ENCODE data around the gene PRMT6. TPM values are rescaled to one million over a fixed set of nuclear protein-coding genes. Genes with fewer than 3 reads are reported as not detected.

Gene PRMT6
- polyA plus RNA-seq, 2 of the 4 experiments (the other 2 are of a cell fraction) = not detected

DNA sequence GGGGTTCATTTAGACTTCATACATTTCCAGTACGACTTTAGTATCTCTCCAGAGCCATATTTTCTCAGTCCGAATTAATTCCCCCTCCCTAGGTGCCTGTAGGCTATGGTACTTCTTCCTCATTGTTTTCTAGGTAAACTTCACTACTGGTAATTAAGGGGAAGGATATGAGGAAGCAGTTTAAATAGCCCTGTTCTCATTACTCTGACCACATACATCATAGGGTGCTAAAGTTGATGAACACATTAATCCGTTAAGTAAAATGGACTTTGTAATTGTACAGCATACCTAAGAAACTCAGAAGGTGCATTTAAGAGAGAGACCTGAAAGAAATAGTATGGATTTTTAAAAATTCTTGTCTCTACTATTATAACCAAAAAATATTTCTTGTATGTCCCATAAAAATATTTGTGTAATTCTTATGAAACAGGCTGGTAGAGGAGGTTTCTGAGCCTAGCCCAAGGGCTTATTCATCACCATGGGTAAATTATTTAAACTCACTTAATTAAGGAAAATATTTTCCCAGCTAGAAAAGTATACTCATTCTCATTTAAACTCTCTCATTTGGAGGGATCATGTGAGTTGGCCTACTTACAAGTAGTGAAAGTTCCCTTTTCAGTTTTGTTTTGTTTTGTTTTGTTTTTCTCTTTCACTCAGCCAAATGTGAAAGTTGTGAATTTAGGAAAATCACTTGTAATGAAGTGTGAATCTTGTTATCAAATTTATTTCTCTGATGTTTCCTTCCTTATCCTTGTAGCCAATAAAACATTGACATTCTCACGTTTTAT is 2.0 kb downstream of the PRMT6 start:
- 22% methylated on average over 4 of the region's 4 CpGs for WGBS (ENCODE audit: missing lambda C conversion rate)
- ChIA-PET POLR2A (no interaction called here), CTCF (no interaction called here)
- no peak for DNase-seq (ENCODE audit: low read depth in 1 of 2, low spot score in 1 of 2)
- H3K9me3 ChIP-seq = no peaks in the 10 kb centered on the region
- TF ChIP-seq CBX8 (IDR thresholded peaks at IDR 0.05) (no peak), EP300 (IDR thresholded peaks at IDR 0.05) (no peak), JUN (IDR thresholded peaks at IDR 0.05) (no peak), MAFK (IDR thresholded peaks at IDR 0.05; ENCODE audit: partially characterized antibody) (no peak), FOSB (CRISPR knock-in tag; IDR thresholded peaks at IDR 0.05) (no peak)
- H3K27ac ChIP-seq = no peak overlapping the region
- FAIRE-seq = no peak
- no peak overlapping the region for H3K4me2 ChIP-seq
- ATAC-seq = no peak
- no peaks in the 10 kb centered on the region for H3K4me1 ChIP-seq
- no peak overlapping the region for H3K4me3 ChIP-seq

DNA sequence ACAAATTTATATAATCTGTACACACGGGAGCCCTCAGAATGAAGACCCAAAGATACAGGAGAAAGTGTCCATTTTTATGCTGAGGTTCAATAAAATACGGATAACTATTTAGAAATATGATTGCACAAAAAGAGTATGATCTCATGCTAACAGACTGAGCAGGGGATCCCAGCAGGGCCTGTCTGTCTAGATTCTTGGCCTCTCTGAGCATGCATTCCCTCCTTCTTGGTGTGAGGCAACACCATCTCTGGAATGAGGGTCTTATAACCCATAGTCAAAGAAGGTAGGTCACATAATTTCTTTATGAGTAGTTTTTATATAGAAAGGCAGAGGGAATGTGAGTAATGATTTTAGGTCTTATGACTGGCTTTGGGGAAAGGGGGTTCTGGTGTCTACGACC is 5.4 kb downstream of the PRMT6 start:
- ChIA-PET POLR2A (no interaction called here), CTCF (no interaction called here)
- ATAC-seq (no peak), FAIRE-seq (no peak), DNase-seq (ENCODE audit: low read depth in 1 of 2, low spot score in 1 of 2) (no peak)
- no peak overlapping the region for H3K4me3 ChIP-seq
- TF ChIP-seq CHD4 (IDR thresholded peaks at IDR 0.05; ENCODE audit: borderline replicate concordance) (no peak), RAD21 (conservative IDR thresholded peaks at IDR 0.05 in 1 of 2, IDR thresholded peaks at IDR 0.05 in 1 of 2) (no peak), SMC3 (IDR thresholded peaks at IDR 0.05) (no peak), MAZ (IDR thresholded peaks at IDR 0.05; ENCODE audit: borderline replicate concordance, low read depth, low read length) (no peak)
- TF ChIP-seq, protein P1, sequence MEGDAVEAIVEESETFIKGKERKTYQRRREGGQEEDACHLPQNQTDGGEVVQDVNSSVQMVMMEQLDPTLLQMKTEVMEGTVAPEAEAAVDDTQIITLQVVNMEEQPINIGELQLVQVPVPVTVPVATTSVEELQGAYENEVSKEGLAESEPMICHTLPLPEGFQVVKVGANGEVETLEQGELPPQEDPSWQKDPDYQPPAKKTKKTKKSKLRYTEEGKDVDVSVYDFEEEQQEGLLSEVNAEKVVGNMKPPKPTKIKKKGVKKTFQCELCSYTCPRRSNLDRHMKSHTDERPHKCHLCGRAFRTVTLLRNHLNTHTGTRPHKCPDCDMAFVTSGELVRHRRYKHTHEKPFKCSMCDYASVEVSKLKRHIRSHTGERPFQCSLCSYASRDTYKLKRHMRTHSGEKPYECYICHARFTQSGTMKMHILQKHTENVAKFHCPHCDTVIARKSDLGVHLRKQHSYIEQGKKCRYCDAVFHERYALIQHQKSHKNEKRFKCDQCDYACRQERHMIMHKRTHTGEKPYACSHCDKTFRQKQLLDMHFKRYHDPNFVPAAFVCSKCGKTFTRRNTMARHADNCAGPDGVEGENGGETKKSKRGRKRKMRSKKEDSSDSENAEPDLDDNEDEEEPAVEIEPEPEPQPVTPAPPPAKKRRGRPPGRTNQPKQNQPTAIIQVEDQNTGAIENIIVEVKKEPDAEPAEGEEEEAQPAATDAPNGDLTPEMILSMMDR (IDR thresholded peaks at IDR 0.05) = no peak
- no peak overlapping the region for H3K27ac ChIP-seq
- no peaks in the 10 kb centered on the region for H3K4me1 ChIP-seq
- H3K4me2 ChIP-seq = no peak overlapping the region
- no peaks in the 10 kb centered on the region for H3K9me3 ChIP-seq
- 10% methylated on average over 3 of the region's 3 CpGs for WGBS (ENCODE audit: missing lambda C conversion rate)

DNA sequence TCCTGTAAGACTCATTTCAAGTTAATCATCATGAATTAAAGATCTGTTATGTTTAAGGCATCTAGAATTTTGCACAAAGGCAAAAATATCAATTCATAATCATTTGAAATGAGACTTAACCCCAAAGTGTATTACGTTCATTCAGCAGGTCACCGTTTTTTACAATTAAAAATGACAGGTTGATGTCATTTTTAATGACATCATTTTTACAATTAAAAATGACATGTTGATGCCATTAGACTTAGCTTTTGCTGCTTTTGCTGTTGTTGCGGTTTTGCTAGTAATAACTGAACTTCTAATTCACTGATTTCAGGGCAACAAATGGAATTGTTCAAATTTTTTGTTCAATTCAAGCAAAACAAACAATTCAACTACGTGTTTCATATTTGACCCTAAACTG is 17.0 kb downstream of the PRMT6 start:
- FAIRE-seq = no peak

More for the DNA sequence above, 17.0 kb downstream of the PRMT6 start:
- no peak for DNase-seq (ENCODE audit: low read depth in 1 of 2, low spot score in 1 of 2)
- Histone ChIP-seq H3K4me1 (no peaks in the 10 kb centered on the region), H3K27ac (no peak overlapping the region), H3K9me3 (no peaks in the 10 kb centered on the region), H3K4me3 (no peak overlapping the region), H3K4me2 (no peak overlapping the region)
- CTCF ChIA-PET = no interaction called here
- TF ChIP-seq ZSCAN20 (CRISPR knock-in tag; IDR thresholded peaks at IDR 0.05) (no peak), FOSL2 (IDR thresholded peaks at IDR 0.05) (no peak), FOSL2 (CRISPR knock-in tag; IDR thresholded peaks at IDR 0.05) (no peak), ZC3H11A (IDR thresholded peaks at IDR 0.05) (no peak), NFE2L2 (conservative IDR thresholded peaks at IDR 0.05; ENCODE audit: low read length) (no peak), CEBPB (IDR thresholded peaks at IDR 0.05) (no peak), POLR2A (IDR thresholded peaks at IDR 0.05; ENCODE audit: low read length) (no peak), TP53 (CRISPR knock-in tag; IDR thresholded peaks at IDR 0.05) (no peak), NR3C1 (IDR thresholded peaks at IDR 0.05) (no peak), ZNF302 (CRISPR knock-in tag; IDR thresholded peaks at IDR 0.05) (no peak), MYC (IDR thresholded peaks at IDR 0.05; ENCODE audit: borderline replicate concordance, low read length) (no peak), MAFK (IDR thresholded peaks at IDR 0.05; ENCODE audit: partially characterized antibody) (no peak), PHF8 (IDR thresholded peaks at IDR 0.05; ENCODE audit: borderline replicate concordance, low read depth) (no peak), CHD2 (IDR thresholded peaks at IDR 0.05; ENCODE audit: low read length, partially characterized antibody) (no peak), JUN (IDR thresholded peaks at IDR 0.05) (no peak), RARB (CRISPR knock-in tag; IDR thresholded peaks at IDR 0.05) (no peak), HOXB5 (CRISPR knock-in tag; IDR thresholded peaks at IDR 0.05) (no peak), POLR2AphosphoS2 (conservative IDR thresholded peaks at IDR 0.05; ENCODE audit: low read length) (no peak), NPAS2 (CRISPR knock-in tag; IDR thresholded peaks at IDR 0.05; ENCODE audit: borderline replicate concordance) (no peak)
- TF ChIP-seq, protein P2, sequence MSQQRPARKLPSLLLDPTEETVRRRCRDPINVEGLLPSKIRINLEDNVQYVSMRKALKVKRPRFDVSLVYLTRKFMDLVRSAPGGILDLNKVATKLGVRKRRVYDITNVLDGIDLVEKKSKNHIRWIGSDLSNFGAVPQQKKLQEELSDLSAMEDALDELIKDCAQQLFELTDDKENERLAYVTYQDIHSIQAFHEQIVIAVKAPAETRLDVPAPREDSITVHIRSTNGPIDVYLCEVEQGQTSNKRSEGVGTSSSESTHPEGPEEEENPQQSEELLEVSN (IDR thresholded peaks at IDR 0.05; ENCODE audit: borderline replicate concordance, low read depth) = no peak
- TF ChIP-seq, protein P3, sequence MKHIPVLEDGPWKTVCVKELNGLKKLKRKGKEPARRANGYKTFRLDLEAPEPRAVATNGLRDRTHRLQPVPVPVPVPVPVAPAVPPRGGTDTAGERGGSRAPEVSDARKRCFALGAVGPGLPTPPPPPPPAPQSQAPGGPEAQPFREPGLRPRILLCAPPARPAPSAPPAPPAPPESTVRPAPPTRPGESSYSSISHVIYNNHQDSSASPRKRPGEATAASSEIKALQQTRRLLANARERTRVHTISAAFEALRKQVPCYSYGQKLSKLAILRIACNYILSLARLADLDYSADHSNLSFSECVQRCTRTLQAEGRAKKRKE (CRISPR knock-in tag; IDR thresholded peaks at IDR 0.05; ENCODE audit: low read depth) = no peak
- POLR2A ChIA-PET = no interaction called here
- WGBS (ENCODE audit: missing lambda C conversion rate) = 4% methylated on average over 4 of the region's 4 CpGs
- no peak for ATAC-seq
